IMR-90 (cell line): ENCODE measurements around the gene SLC6A17. TPM values are rescaled to one million over a fixed set of nuclear protein-coding genes. Genes with fewer than 3 reads are reported as not detected.

Source experiments
- ATAC-seq: fragments of 200-7000 bp; cut with Tn5 transposase; 2 replicates; pipeline ENCODE4 v1.9.1; 2020; ENCODE audit warnings: low read depth, mild to moderate bottlenecking, moderate library complexity
- BruUV-seq: library from RNA; stranded (reverse); fragments of 400-500 nt; replicated peaks from 2 replicates; lab custom pipeline; 2021; lab: Mats Ljungman, UMichigan
- CTCF ChIA-PET: fragments of 300-600 bp; formaldehyde crosslinking; extraction: SDS; loops from one replicate; lab custom pipeline; 2021; ENCODE audit warnings: antibody characterized with exemption; lab: Yijun Ruan, JAX
- POLR2A ChIA-PET: fragments of 300-600 bp; sonication (Branson Sonifier 250); formaldehyde crosslinking; loops from one replicate; lab custom pipeline; 2022; ENCODE audit warnings: antibody characterized with exemption; ENCODE audit not compliant: unreplicated experiment; lab: Charles Lee
- DNase-seq: peaks from one replicate; pipeline ENCODE4 v3.0.0; 2013
- H2AFZ ChIP-seq: replicated peaks from 2 replicates; pipeline ENCODE3; 2013; ENCODE audit warnings: low read length, mild to moderate bottlenecking; ENCODE audit not compliant: poor library complexity
- H2AK5ac ChIP-seq: 2 replicates; pipeline ENCODE4 v1.6.1; 2013; ENCODE audit warnings: low read depth, low read length, inconsistent platforms
- H2AK9ac ChIP-seq: replicated peaks from 2 replicates; pipeline ENCODE3; 2013; ENCODE audit warnings: mild to moderate bottlenecking, low read depth, low read length, moderate library complexity; ENCODE audit not compliant: poor library complexity
- H2BK120ac ChIP-seq: 2 replicates; pipeline ENCODE4 v1.6.1; 2013; ENCODE audit warnings: low read depth, low read length, inconsistent platforms
- H2BK15ac ChIP-seq: 3 replicates; pipeline ENCODE4 v1.6.1; 2013; ENCODE audit warnings: low read depth, low read length, inconsistent platforms
- H2BK20ac ChIP-seq: 2 replicates; pipeline ENCODE4 v1.6.1; 2013; ENCODE audit warnings: low read depth, mild to moderate bottlenecking, inconsistent platforms, low read length, moderate library complexity
- H2BK5ac ChIP-seq: 2 replicates; pipeline ENCODE4 v1.6.1; 2013; ENCODE audit warnings: mild to moderate bottlenecking, low read depth, low read length, inconsistent platforms; ENCODE audit not compliant: poor library complexity, severe bottlenecking
- H3K14ac ChIP-seq: replicated peaks from 2 replicates; pipeline ENCODE4 v1.6.1; 2013; ENCODE audit warnings: low read depth, low read length, inconsistent platforms
- H3K18ac ChIP-seq: 2 replicates; pipeline ENCODE4 v1.6.1; 2013; ENCODE audit warnings: low read depth, low read length, control low read depth
- H3K23ac ChIP-seq: 2 replicates; pipeline ENCODE4 v1.6.1; 2013; ENCODE audit warnings: low read depth, low read length, inconsistent platforms
- H3K27ac ChIP-seq: 2 replicates; pipeline ENCODE4 v1.5.1; 2013; ENCODE audit warnings: mild to moderate bottlenecking, control low read depth, low read length; ENCODE audit not compliant: insufficient read depth
- H3K27me3 ChIP-seq: 2 replicates; pipeline ENCODE4 v1.6.1; 2013; ENCODE audit warnings: low read length; ENCODE audit not compliant: control insufficient read depth, insufficient read depth
- H3K36me3 ChIP-seq: 2 replicates; pipeline ENCODE4 v1.6.1; 2013; ENCODE audit warnings: low read length, mixed read lengths; ENCODE audit not compliant: control insufficient read depth, insufficient read depth
- H3K4ac ChIP-seq: 2 replicates; pipeline ENCODE4 v1.6.1; 2013; ENCODE audit warnings: low read depth, low read length, inconsistent platforms
- H3K4me1 ChIP-seq: 2 replicates; pipeline ENCODE4 v1.6.1; 2013; ENCODE audit warnings: low read length, mixed read lengths; ENCODE audit not compliant: control insufficient read depth, insufficient read depth
- H3K4me2 ChIP-seq: 2 replicates; pipeline ENCODE4 v1.6.1; 2013; ENCODE audit warnings: low read depth, mild to moderate bottlenecking, control low read depth, low read length, moderate library complexity
- H3K4me3 ChIP-seq: 2 replicates; pipeline ENCODE4 v1.5.1; 2013; ENCODE audit warnings: low read depth, mild to moderate bottlenecking, control low read depth, low read length, moderate library complexity; ENCODE audit not compliant: insufficient read depth
- H3K56ac ChIP-seq: 2 replicates; pipeline ENCODE4 v1.6.1; 2013; ENCODE audit warnings: low read length, inconsistent platforms; ENCODE audit not compliant: insufficient read depth; ENCODE audit errors: extremely low read depth
- H3K79me1 ChIP-seq, 2 experiments: 2 replicates each; pipeline ENCODE4 v1.6.1; 2013; ENCODE audit warnings: low read length in 2 of 2, inconsistent platforms in 1 of 2, low read depth in 1 of 2
- H3K9ac ChIP-seq: 2 replicates; pipeline ENCODE4 v1.6.1; 2013; ENCODE audit warnings: low read depth, low read length, control low read depth
- H3K9me1 ChIP-seq: 2 replicates; pipeline ENCODE4 v1.6.1; 2013; ENCODE audit warnings: low read length, inconsistent platforms; ENCODE audit not compliant: insufficient read depth
- H3K9me3 ChIP-seq: 2 replicates; pipeline ENCODE4 v1.6.1; 2013; ENCODE audit warnings: low read length; ENCODE audit not compliant: control insufficient read depth, insufficient read depth
- H4K20me1 ChIP-seq: 2 replicates; pipeline ENCODE4 v1.6.1; 2013; ENCODE audit warnings: low read length, inconsistent platforms; ENCODE audit not compliant: insufficient read depth
- H4K5ac ChIP-seq: 2 replicates; pipeline ENCODE4 v1.6.1; 2013; ENCODE audit warnings: mild to moderate bottlenecking, low read depth, low read length, control low read depth
- H4K8ac ChIP-seq, 2 experiments: 2 replicates each; pipeline ENCODE4 v1.6.1; 2013; ENCODE audit warnings: low read depth in 2 of 2, low read length in 2 of 2, control low read depth in 1 of 2, inconsistent platforms in 1 of 2
- H4K91ac ChIP-seq: 2 replicates; pipeline ENCODE4 v1.6.1; 2013; ENCODE audit warnings: low read depth, low read length, inconsistent platforms; ENCODE audit not compliant: insufficient read depth
- BHLHE40 ChIP-seq: fragments of 150-350 bp; IDR thresholded peaks from 2 replicates; pipeline ENCODE4 v1.6.1; 2016; ENCODE audit warnings: mild to moderate bottlenecking, low read depth, low read length
- CEBPB ChIP-seq: IDR thresholded peaks from 2 replicates; pipeline ENCODE4 v1.6.1; 2012; ENCODE audit warnings: low read depth, low read length, improper control_type of control experiment
- CHD1 ChIP-seq: IDR thresholded peaks from 2 replicates; pipeline ENCODE4 v1.6.1; 2012; ENCODE audit warnings: low read depth, low read length, improper control_type of control experiment
- FOS ChIP-seq: fragments of 150-350 bp; IDR thresholded peaks from 2 replicates; pipeline ENCODE4 v1.6.1; 2016; ENCODE audit warnings: low read depth, low read length
- MAFK ChIP-seq: IDR thresholded peaks from 2 replicates; pipeline ENCODE4 v1.6.1; 2012; ENCODE audit warnings: low read depth, low read length, improper control_type of control experiment
- MAZ ChIP-seq: IDR thresholded peaks from 2 replicates; pipeline ENCODE4 v1.6.1; 2012; ENCODE audit warnings: low read depth, mild to moderate bottlenecking, low read length, improper control_type of control experiment, moderate library complexity, borderline replicate concordance
- MXI1 ChIP-seq: IDR thresholded peaks from 2 replicates; pipeline ENCODE4 v1.6.1; 2012; ENCODE audit warnings: low read depth, mild to moderate bottlenecking, low read length, moderate library complexity, borderline replicate concordance
- NFE2L2 ChIP-seq: fragments of 150-350 bp; IDR thresholded peaks from 2 replicates; pipeline ENCODE4 v1.6.1; 2016; ENCODE audit warnings: low read depth, mild to moderate bottlenecking, low read length
- POLR2A ChIP-seq: IDR thresholded peaks from 2 replicates; pipeline ENCODE4 v1.6.1; 2012; ENCODE audit warnings: mild to moderate bottlenecking, low read depth, low read length
- RAD21 ChIP-seq: IDR thresholded peaks from 2 replicates; pipeline ENCODE4 v1.6.1; 2012; ENCODE audit warnings: low read length, improper control_type of control experiment
- RCOR1 ChIP-seq: IDR thresholded peaks from 2 replicates; pipeline ENCODE4 v1.6.1; 2012; ENCODE audit warnings: mild to moderate bottlenecking, low read length, improper control_type of control experiment; ENCODE audit not compliant: insufficient replicate concordance
- RFX5 ChIP-seq: IDR thresholded peaks from 2 replicates; pipeline ENCODE4 v1.8.0; 2012; ENCODE audit warnings: low read depth, mild to moderate bottlenecking, low read length, moderate library complexity
- SMC3 ChIP-seq: fragments of 150-350 bp; IDR thresholded peaks from 2 replicates; pipeline ENCODE4 v1.6.1; 2016; ENCODE audit warnings: low read depth, mild to moderate bottlenecking, antibody characterized with exemption, low read length, moderate library complexity
- USF2 ChIP-seq: fragments of 150-350 bp; IDR thresholded peaks from 2 replicates; pipeline ENCODE4 v1.6.1; 2017; ENCODE audit warnings: mild to moderate bottlenecking, antibody characterized with exemption, low read length, low read depth
- WGBS, 2 experiments: methylation state at CpG; one replicate each; pipeline versions ENCODE4 v1.1.5 to v1.1.7; 2013; ENCODE audit warnings: missing lambda C conversion rate in 2 of 2; ENCODE audit not compliant: insufficient read length in 1 of 2; ENCODE audit errors: extremely low coverage in 2 of 2; 5-methylcytosine and 5-hydroxymethylcytosine counted together
- dilution Hi-C: fragments of 300-500 bp; cut with HindIII; formaldehyde crosslinking; loops from one replicate; pipeline ENCODE4 v1.14.3; 2018; ENCODE audit warnings: low sequenced_read_pairs; ENCODE audit not compliant: unreplicated experiment
- in situ Hi-C: fragments of 300-500 bp; cut with MboI; formaldehyde crosslinking; loops from 3 replicates; pipeline ENCODE4 v1.14.3; 2019; ENCODE audit warnings: low sequenced_read_pairs, inconsistent platforms, mixed read lengths
- intact Hi-C: fragments of 100-400 bp; cut with micrococcal nuclease; formaldehyde crosslinking; loops from 2 replicates; pipeline ENCODE4 v1.10.0; 2022
- polyA plus RNA-seq, 3 experiments: library from polyadenylated mRNA; depleted of rRNA; stranded (reverse); fragments of >200 nt; gene quantifications; 2 replicates each; pipeline ENCODE4 v1.2.3, GENCODE V29; 2012; ENCODE audit warnings: low replicate concordance in 1 of 3
- total RNA-seq: library from RNA; depleted of rRNA; stranded (reverse); fragments of >200 nt; gene quantifications from 2 replicates; pipeline ENCODE4 v1.2.3, GENCODE V29; 2012
- TF ChIP-seq, protein P1 (sequence below): fragments of 150-350 bp; IDR thresholded peaks from 2 replicates; pipeline ENCODE4 v1.6.1; 2016; ENCODE audit warnings: low read depth, mild to moderate bottlenecking, low read length, moderate library complexity, borderline replicate concordance

SLC6A17 gene
- total and polyA plus RNA-seq, 2 of the 4 experiments (the other 2 are of a cell fraction): 0.54 to 0.82 TPM

GRCh38 chr1:110225212-110225611, 74.9 kb downstream of the SLC6A17 start (continued):
- no peak for TF ChIP-seq CEBPB
- no peak for TF ChIP-seq NFE2L2
- no peak for TF ChIP-seq POLR2A

- WGBS, 2 experiments: 71% methylated on average over 16 of the region's 18 CpGs; no CpG with 5 or more reads in 1 of the 2 experiments
- Histone ChIP-seq H3K27me3 (peaks cover 1% of the 10 kb centered on the region; the same call in 1 of the 2 replicates), H3K4me2 (no peak overlapping the region), H4K5ac (no peak overlapping the region), H2BK20ac (no peak overlapping the region), H2AFZ (no peak overlapping the region), H3K79me1 (no peaks in the 10 kb centered on the region), H2AK5ac (no peak overlapping the region), H3K23ac (no peak overlapping the region), H3K18ac (no peak overlapping the region), H3K9me1 (no peaks in the 10 kb centered on the region), H2AK9ac (no peak overlapping the region), H4K20me1 (no peaks in the 10 kb centered on the region), H3K56ac (no peak overlapping the region), H3K4me1 (no peaks in the 10 kb centered on the region), H3K4me3 (no peak overlapping the region), H4K8ac (no peak overlapping the region), H3K4ac (no peak overlapping the region), H2BK5ac (no peak overlapping the region), H2BK120ac (no peak overlapping the region), H3K36me3 (no peaks in the 10 kb centered on the region), H3K9me3 (no peaks in the 10 kb centered on the region), H2BK15ac (no peak overlapping the region), H3K9ac (no peak overlapping the region), H3K27ac (no peak overlapping the region), H4K91ac (no peak overlapping the region), H3K14ac (no peak overlapping the region)
- DNase-seq (no peak), ATAC-seq (no peak)
- intact Hi-C loops: no loop called here
- dilution Hi-C loops: no loop called here
- in situ Hi-C loops: no loop called here
- ChIA-PET CTCF (interaction anchor here (1.0 kb wide), 1 partner anchor 22 kb away, joined by 3 read pairs; no protein-coding TSS in a partner anchor), POLR2A (no interaction called here)
- BruUV-seq: no TSS peak
- TF ChIP-seq USF2 (no peak), BHLHE40 (no peak), CEBPB (no peak), RFX5 (no peak), RAD21 (no peak), MAFK (no peak), SMC3 (no peak), MAZ (no peak), MXI1 (no peak), POLR2A (no peak), RCOR1 (no peak), CHD1 (no peak), NFE2L2 (no peak), FOS (no peak)
- TF ChIP-seq, protein P1, sequence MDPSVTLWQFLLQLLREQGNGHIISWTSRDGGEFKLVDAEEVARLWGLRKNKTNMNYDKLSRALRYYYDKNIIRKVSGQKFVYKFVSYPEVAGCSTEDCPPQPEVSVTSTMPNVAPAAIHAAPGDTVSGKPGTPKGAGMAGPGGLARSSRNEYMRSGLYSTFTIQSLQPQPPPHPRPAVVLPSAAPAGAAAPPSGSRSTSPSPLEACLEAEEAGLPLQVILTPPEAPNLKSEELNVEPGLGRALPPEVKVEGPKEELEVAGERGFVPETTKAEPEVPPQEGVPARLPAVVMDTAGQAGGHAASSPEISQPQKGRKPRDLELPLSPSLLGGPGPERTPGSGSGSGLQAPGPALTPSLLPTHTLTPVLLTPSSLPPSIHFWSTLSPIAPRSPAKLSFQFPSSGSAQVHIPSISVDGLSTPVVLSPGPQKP: no peak
These were observed 75.6 kb downstream of the SLC6A17 start for GRCh38 chr1:110225756-110226404.
